ENCODE measurements around the gene RNF135. TPM values are rescaled to one million over a fixed set of nuclear protein-coding genes. Genes with fewer than 3 reads are reported as not detected.
"Not testable (repeated sequence)": the region's sequence is repeated elsewhere in the genome, so short reads cannot be mapped to it uniquely, and the experiment has no call there.

The RNF135 gene
- total RNA-seq, 2 donors from 2014 or later, result 14.8 to 20.7 TPM

DNA sequence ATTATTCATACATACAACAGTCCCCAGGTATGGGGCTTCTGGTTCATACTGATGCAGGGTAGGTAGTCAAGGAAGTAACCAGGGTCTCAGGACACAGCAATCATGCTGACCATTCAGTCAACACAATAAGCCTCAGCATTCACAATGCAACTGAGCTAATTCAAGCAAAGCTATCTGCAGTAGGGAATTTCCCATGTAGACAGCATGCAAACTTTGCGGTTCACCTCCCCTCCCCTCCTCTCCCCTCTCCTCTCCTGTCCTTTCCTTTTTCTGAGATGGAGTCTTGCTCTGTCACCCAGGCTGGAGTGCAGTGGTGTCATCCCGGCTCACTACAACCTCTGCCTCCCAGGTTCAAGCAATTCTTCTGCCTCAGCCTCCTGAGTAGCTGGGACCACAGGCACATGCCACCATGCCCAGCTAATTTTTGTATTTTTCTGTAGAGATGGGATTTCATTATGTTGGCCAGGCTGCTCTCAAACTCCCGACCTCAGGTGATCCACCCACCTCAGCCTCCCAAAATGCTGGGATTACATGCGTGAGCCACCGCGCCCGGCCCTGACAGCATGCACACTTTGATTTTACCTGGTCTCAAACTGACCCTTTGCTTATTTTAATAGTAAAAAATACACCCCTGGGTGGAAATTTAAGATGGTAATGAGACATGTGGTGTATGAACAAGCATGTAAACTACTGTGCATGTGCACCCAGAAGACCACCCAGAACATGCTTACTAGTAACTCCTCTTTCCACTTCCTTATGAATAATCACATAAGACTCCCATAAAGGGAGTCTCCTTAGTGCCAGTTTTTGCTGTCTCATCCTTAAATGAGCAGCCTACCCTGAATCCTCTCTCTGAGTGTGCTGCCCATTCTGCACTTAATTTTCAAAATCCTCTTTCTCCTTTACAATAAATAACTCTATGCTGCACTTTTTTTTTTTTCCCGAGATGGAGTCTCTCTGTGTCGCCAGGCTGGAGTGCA, 9.3 kb upstream of the RNF135 start:
- WGBS, 2 experiments (ENCODE audit: insufficient coverage in 1 of 2, insufficient read length in 1 of 2), result 87 to 94% methylated on average over 6 to 9 of the region's 9 CpGs
- TF ChIP-seq, protein P1, sequence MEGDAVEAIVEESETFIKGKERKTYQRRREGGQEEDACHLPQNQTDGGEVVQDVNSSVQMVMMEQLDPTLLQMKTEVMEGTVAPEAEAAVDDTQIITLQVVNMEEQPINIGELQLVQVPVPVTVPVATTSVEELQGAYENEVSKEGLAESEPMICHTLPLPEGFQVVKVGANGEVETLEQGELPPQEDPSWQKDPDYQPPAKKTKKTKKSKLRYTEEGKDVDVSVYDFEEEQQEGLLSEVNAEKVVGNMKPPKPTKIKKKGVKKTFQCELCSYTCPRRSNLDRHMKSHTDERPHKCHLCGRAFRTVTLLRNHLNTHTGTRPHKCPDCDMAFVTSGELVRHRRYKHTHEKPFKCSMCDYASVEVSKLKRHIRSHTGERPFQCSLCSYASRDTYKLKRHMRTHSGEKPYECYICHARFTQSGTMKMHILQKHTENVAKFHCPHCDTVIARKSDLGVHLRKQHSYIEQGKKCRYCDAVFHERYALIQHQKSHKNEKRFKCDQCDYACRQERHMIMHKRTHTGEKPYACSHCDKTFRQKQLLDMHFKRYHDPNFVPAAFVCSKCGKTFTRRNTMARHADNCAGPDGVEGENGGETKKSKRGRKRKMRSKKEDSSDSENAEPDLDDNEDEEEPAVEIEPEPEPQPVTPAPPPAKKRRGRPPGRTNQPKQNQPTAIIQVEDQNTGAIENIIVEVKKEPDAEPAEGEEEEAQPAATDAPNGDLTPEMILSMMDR (conservative IDR thresholded peaks at IDR 0.05), result no peak
- peak overlapping the region; percentile 64 for H3K27ac Mint-ChIP-seq
- H3K27me3 Mint-ChIP-seq (ENCODE audit: insufficient read depth), result no peaks in the 10 kb centered on the region
- Histone ChIP-seq H3K36me3 (ENCODE audit: control insufficient read depth, insufficient read depth, low read length) (no peaks in the 10 kb centered on the region), H3K27ac (ENCODE audit: low read depth, low read length) (no peak overlapping the region), H3K27me3 (ENCODE audit: control insufficient read depth, insufficient read depth, low read length, poor library complexity, severe bottlenecking) (no peaks in the 10 kb centered on the region), H3K4me1 (ENCODE audit: control insufficient read depth, insufficient read depth, low read length) (no peaks in the 10 kb centered on the region), H3K9me3 (ENCODE audit: control insufficient read depth, low read length) (no peaks in the 10 kb centered on the region), H3K9ac (ENCODE audit: extremely low read depth, low read length, poor library complexity, severe bottlenecking) (no peak overlapping the region), H3K4me3 (ENCODE audit: low read length) (no peak overlapping the region)
- no peak overlapping the region for H3K4me3 Mint-ChIP-seq
- H3K9me3 Mint-ChIP-seq, result no peaks in the 10 kb centered on the region
- peak; percentile 49 for DNase-seq
- peaks cover 3% of the 10 kb centered on the region for H3K4me1 Mint-ChIP-seq
- H3K36me3 Mint-ChIP-seq (ENCODE audit: low read depth), result no peaks in the 10 kb centered on the region

DNA sequence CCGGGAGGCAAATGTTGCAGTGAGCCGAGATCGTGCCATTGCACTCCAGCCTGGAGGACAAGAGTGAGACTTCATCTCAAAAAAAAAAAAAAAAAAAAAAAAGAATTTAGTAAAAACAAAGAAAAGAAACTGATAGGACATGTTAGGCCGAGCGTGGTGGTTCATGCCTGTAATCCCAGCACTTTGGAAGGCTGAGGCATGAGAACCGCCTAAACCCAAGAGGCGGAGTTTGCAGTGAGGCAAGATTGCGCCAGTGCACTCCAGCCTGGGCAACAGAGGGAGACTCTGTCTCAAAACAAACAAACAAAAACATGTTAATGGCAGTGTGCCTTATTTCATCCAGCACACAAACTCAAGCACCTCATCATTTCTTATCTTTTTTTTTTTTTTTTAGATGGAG, 6.5 kb upstream of the RNF135 start:
- not testable (repeated sequence) for H3K27me3 Mint-ChIP-seq (ENCODE audit: insufficient read depth); H3K4me3 ChIP-seq (ENCODE audit: low read length); H3K36me3 ChIP-seq (ENCODE audit: control insufficient read depth, insufficient read depth, low read length); H3K9me3 ChIP-seq (ENCODE audit: control insufficient read depth, low read length); H3K4me1 Mint-ChIP-seq; H3K4me1 ChIP-seq (ENCODE audit: control insufficient read depth, insufficient read depth, low read length); H3K9me3 Mint-ChIP-seq; H3K4me3 Mint-ChIP-seq; H3K27ac ChIP-seq (ENCODE audit: low read depth, low read length); H3K9ac ChIP-seq (ENCODE audit: extremely low read depth, low read length, poor library complexity, severe bottlenecking); H3K27ac Mint-ChIP-seq; H3K27me3 ChIP-seq (ENCODE audit: control insufficient read depth, insufficient read depth, low read length, poor library complexity, severe bottlenecking); H3K36me3 Mint-ChIP-seq (ENCODE audit: low read depth)
- DNase-seq, result peak; percentile 27
- 95% methylated on average over 5 to 6 of the region's 8 CpGs for WGBS, 2 experiments (ENCODE audit: insufficient coverage in 1 of 2, insufficient read length in 1 of 2)

DNA sequence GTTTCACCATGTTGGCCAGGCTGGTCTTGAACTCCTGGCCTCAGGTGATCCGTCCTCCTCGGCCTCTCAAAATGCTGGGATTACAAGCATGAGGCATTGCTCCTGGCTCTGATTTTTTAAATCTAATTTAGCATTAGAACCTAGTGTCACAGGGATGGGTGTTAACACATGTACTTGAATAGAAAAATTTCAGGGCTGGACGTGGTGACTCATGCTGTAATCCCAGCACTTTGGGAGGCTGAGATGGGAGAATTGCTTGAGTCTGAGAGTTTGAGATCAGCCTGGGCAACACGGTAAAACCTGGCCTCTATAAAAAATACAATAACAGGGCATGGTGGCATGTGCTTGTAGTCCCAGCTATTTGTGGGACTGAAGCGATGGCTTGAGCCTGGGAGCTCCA, 6.0 kb upstream of the RNF135 start:
- H3K27ac ChIP-seq (ENCODE audit: low read depth, low read length), result no peak overlapping the region
- 94 to 96% methylated on average over 5 of the region's 5 CpGs for WGBS, 2 experiments (ENCODE audit: insufficient coverage in 1 of 2, insufficient read length in 1 of 2)
- no peak overlapping the region for H3K4me3 ChIP-seq (ENCODE audit: low read length)
- H3K27ac Mint-ChIP-seq, result no peak overlapping the region
- no peak overlapping the region for H3K4me3 Mint-ChIP-seq
- TF ChIP-seq, protein P1 (conservative IDR thresholded peaks at IDR 0.05), result no peak
- no peaks in the 10 kb centered on the region for H3K36me3 Mint-ChIP-seq (ENCODE audit: low read depth)
- DNase-seq, result peak; percentile 28
- no peaks in the 10 kb centered on the region for H3K36me3 ChIP-seq (ENCODE audit: control insufficient read depth, insufficient read depth, low read length)
- no peaks in the 10 kb centered on the region for H3K27me3 Mint-ChIP-seq (ENCODE audit: insufficient read depth)
- no peak overlapping the region for H3K9ac ChIP-seq (ENCODE audit: extremely low read depth, low read length, poor library complexity, severe bottlenecking)
- H3K9me3 Mint-ChIP-seq, result no peaks in the 10 kb centered on the region
- H3K4me1 ChIP-seq (ENCODE audit: control insufficient read depth, insufficient read depth, low read length), result no peaks in the 10 kb centered on the region
- H3K27me3 ChIP-seq (ENCODE audit: control insufficient read depth, insufficient read depth, low read length, poor library complexity, severe bottlenecking), result no peaks in the 10 kb centered on the region
- H3K9me3 ChIP-seq (ENCODE audit: control insufficient read depth, low read length), result no peaks in the 10 kb centered on the region
- no peaks in the 10 kb centered on the region for H3K4me1 Mint-ChIP-seq

Data from endodermal cell (in vitro differentiated cells).